NCI-H748 (cell line): Measurements from ENCODE around the gene PARD6A.

Source experiments
- DNase-seq: peaks from one replicate; lab custom pipeline; 2025; ENCODE audit not compliant: unreplicated experiment; lab: John Stamatoyannopoulos, UW

PARD6A gene, protein sequence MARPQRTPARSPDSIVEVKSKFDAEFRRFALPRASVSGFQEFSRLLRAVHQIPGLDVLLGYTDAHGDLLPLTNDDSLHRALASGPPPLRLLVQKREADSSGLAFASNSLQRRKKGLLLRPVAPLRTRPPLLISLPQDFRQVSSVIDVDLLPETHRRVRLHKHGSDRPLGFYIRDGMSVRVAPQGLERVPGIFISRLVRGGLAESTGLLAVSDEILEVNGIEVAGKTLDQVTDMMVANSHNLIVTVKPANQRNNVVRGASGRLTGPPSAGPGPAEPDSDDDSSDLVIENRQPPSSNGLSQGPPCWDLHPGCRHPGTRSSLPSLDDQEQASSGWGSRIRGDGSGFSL

DNA sequence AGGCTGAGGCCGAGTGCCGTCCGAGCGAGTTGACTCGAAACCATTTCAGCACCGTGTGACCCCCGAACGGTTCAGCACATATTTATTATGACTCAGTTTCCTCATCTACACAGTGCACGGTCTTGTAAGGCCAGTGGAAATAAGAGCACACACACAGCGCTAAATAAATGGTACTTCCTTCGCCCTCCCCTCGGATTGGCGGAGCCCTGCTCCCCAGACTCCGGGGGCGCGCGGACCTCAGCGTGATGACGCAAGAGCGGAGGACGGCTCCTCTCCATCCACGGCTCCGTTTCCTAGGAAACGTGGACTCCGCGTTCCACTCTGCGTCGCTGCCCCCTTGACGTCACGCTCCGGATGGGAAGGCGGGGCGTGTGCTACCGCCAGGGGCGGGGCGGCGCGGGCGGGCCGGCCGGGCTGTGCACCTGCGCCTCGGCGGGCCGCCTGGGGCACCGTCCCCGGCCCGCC lies at the start of gene PARD6A:
PARD6A (plus strand) TSS at position 397 of the 465 bp plus-strand sequence. CDS start 79 bp downstream, outside the sequence.
- peak; percentile 98 for DNase-seq

DNA sequence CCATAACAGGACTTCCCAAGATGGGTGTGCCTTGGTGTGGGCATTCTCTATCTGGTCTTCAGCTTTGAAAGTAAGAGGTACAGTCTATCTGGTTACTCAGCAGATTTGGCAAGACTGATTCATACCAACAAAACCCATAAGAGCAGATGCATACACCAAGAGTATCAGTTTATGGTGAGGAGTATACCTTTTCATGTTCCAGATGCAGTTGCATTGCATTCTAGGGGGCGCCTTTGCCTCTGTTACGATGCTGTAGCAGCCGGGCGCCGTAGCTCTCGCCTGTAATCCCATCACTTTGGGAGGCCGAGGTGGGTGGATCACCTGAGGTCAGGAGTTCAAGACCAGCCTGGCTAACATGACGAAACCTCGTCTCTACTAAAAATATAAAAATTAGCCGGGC lies 47.0 kb upstream of the PARD6A start:
- DNase-seq: no peak

DNA sequence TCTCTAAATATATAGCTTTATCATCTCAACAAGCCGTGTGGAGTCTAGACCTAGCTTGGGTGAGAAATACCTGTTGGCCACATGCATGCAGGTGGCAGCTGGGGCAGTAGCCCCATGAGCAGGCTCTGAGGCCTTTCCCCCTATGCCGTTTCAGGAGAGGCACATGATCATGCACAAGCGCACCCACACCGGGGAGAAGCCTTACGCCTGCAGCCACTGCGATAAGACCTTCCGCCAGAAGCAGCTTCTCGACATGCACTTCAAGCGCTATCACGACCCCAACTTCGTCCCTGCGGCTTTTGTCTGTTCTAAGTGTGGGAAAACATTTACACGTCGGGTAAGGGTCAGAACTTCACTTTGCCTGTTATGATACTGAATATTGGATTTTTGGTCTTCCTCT lies 32.5 kb upstream of the PARD6A start:
- no peak for DNase-seq

DNA sequence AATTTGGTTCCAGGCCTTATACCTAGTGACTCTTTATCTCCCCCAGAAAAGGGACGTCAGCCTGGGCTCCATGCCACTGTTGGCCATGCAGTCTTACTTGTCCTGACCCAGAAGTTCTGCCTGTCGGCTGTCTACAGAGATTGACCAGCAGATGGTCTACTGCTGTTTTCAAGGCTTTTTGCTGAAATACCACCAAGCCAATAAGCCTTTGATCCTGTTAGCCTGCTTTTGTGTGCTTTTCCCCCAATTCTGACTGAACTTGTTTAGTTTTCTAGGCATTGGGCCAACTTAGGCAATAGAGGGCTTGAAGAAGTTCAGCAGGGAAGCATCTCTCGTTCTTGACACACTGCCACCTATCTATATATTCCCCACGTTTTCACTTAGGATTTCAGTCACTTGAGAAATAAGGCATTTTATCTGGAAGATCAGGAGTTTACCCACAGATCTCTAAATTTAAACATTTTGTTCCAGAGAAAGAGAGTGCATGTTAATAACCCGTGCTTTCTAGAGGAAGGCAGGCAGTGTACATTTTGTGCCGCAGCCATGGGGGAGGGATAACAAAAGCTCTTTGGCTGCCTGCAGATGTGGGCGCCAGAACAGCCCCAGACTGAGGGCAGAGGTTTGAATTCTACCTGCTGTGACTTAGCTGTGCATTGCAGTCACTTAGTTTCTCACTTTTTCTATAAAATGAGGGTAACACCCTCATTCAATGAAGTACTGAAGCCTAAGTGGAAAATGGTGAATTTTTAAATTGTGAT lies 28.2 kb upstream of the PARD6A start:
- no peak for DNase-seq

DNA sequence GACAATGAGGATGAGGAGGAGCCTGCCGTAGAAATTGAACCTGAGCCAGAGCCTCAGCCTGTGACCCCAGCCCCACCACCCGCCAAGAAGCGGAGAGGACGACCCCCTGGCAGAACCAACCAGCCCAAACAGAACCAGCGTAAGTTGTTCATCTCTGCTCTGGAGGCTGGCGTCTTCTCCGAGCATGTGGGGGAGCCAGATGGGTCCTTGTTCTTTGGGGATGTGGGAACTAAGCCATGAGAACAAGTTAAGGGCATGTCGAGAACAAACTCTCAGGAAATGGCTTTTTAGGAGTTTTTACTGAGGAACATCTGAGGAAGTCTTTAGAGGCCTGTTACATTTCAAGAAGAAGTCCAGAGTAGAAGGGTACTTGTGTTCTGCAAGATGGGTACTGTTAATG lies 24.0 kb upstream of the PARD6A start:
- no peak for DNase-seq

DNA sequence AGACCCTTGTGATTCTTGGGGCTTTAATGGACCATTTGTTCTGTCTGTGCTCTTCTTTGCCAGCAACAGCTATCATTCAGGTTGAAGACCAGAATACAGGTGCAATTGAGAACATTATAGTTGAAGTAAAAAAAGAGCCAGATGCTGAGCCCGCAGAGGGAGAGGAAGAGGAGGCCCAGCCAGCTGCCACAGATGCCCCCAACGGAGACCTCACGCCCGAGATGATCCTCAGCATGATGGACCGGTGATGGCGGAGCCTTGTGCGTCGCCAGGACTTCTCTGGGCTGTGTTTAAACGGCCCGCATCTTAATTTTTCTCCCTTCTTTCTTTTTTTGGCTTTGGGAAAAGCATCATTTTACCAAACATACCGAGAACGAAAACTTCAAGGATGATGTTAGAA lies 23.1 kb upstream of the PARD6A start:
- no peak for DNase-seq

DNA sequence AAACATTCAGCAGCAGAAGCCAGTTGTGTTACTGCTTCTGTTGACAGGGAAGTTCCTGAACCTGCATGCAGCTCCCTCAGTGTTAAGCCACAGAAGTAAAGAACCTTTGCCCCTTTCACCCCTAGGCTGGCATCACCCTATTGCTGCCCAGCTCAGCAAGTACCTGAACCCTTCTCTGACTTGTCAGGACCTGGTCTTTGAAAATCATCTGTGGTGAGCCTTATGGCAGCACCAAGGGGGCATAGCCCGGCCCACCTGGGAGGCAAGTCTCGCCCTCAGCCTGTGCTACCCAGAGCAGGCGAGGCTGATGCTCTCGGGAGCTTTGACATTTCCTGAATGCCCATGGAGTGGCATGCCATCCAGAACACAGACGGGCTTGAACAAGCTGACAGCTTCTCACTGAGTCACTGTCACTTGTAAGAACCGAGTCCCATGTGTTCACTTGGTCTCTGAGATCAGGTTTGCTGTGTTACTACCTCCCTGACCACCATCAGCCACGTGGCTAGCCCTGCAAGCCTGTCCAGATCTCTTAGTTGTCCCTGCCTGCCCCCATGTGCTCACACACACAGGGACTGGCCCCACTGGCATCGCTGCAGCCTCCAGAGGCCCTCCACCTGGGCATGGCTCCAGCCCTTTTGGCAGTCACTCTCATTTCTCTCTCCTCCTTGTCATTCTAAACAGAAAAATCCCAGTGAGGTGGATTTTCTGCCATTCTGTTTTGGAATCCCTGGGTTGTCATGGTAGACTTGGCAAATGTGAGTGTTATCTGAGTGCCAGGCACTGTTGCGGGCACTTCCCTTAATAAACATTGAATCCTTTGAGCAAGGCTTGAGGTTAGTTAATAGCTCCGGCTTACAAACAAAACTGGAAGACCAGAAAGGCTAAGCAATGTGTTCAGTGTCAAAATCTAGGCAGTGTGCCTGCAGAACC lies 18.7 kb upstream of the PARD6A start:
- no peak for DNase-seq

DNA sequence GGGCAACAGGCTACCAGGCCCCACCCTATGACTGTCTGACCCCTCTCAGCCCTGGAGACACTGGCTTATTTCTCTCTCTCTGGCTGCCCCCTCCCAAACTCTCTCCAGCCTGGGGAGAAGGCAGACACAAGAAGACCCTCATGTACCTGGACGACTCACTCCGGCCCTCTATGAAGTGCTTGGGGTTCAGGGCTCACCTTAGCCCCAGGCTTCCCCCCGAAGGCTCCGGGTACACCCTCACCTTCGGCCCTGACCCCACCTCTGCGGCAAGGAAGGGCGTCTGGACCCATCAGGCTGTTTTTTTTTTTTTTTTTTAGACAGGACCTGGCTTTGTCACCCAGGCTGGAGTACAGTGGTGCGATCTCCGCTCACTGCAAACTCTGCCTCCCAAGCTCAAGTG lies 16.7 kb upstream of the PARD6A start:
- no peak for DNase-seq

DNA sequence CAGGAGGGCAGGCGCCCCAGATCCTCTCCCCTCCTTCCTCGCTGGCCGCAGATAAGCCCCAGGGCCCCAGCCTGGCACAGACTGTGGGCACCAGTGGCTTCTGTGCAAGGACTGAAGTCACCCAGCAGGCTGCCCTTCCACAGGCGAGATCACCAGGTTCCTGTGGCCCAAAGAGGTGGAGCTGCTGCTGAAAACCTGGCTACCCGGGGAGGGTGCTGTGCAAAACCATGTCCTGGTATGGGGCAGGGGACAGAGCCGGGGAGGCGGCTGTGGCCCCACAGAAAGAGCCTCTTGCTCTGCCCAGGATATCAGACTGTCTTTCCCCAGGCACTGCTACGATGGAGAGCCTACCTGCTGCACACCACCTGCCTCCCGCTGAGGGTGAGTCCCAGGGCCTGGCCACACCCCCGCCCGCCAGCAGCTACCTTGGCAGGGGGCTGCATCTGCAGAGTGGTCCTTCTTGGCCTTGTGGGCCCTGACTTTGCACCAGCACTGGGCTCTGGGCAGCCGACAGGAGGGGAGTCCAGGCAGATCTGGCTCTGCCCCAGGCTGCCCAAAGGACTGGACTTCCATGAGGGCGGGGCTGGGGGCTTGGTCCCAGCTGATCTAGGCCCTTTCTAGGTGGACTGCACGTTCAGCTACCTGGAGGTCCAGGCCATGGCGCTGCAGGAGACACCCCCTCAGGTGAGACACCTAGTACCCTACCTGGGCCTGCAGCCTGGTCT lies 15.2 kb upstream of the PARD6A start:
- peak; percentile 26 for DNase-seq

DNA sequence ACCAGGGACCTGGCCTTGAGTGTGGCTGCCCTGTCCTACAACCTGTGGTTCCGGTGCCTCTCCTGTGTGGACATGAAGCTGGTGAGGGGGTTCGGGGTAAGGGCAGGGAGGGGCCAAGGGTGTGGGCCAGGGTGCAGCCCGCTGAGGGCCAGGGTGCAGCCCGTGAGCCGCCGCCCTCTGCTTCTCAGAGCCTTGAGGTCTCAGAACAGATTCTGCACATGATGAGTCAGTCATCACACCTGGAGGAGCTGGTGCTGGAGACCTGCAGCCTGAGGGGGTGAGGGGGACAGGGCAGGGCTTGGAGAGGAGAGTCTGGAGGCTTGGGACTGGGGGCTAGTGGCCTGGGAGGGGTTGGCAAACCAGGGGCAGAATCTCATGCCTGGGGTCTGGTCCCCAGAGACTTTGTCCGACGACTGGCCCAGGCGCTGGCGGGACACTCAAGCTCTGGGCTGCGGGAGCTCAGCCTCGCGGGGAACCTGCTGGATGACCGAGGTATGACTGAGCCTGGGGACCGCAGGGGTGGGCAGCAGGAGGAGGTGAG lies 13.6 kb upstream of the PARD6A start:
- no peak for DNase-seq

DNA sequence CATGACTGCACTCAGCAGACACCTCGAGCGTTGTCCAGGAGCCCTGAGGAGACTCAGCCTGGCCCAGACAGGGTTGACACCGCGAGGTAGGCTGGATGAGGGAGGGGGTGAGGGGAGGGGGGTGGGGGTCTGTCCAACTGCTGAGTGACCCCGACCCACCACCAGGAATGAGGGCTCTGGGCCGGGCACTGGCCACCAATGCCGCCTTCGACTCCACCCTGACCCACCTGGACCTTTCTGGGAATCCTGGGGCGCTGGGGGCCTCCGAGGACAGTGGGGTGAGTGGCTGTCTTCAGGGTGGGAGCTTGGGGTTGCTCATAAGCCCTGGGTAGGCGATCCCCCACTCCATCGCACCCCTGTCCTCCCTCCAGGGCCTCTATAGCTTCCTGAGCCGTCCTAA lies 13.1 kb upstream of the PARD6A start:
- DNase-seq: no peak

DNA sequence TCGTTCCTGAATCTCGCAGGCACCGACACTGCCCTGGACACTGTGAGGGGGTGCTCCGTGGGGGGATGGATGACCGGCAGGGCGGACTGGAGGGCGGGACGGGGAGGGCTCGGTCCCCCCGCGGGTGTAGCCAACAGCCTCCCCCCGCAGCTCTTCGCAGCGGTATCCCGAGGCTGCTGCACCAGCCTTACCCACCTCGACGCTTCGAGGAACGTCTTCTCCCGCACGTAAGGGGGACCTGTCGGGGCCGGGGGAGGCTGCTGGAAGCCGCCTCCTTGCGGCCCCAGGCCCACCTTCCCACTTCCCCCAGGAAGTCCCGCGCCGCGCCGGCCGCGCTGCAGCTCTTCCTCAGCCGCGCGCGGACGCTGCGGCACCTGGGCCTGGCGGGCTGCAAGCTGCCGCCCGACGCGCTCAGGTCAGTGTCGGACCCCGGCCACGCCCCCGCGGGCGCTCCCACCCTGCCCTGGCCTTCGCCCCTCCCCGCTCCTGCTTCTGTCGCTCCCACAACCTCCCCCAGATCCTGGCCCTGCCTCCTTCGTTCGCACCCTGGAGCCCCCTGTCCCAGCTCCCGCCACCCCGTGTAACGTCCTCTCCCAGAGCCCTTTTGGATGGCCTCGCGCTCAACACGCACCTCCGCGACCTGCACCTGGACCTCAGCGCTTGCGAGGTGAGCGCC lies 12.5 kb upstream of the PARD6A start:
- no peak for DNase-seq

DNA sequence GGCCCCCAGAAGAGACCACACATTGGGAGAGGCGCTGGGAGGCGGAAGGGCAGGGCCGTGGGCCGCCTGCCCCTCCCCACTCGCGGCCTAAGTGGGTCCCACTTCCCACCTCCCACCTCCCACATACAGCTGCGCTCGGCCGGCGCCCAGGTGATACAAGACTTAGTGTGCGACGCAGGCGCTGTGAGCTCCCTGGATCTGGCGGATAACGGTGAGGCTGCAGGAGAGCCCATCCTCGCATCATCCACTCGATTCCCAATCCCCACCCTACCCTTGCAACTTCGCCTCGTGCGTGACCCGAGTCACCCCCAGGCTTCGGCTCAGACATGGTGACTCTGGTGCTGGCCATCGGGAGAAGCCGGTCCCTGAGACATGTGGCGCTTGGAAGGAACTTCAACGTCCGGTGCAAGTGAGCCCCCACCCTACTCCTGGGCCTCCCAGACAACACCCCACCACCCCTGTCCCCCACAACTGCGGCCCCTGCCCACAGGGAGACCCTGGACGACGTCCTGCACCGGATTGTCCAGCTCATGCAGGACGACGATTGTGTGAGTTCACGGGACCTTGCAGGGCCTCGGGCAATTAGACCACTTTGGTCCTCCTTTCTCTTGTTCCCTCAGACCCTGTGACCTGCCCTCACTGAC lies 11.9 kb upstream of the PARD6A start:
- no peak for DNase-seq

DNA sequence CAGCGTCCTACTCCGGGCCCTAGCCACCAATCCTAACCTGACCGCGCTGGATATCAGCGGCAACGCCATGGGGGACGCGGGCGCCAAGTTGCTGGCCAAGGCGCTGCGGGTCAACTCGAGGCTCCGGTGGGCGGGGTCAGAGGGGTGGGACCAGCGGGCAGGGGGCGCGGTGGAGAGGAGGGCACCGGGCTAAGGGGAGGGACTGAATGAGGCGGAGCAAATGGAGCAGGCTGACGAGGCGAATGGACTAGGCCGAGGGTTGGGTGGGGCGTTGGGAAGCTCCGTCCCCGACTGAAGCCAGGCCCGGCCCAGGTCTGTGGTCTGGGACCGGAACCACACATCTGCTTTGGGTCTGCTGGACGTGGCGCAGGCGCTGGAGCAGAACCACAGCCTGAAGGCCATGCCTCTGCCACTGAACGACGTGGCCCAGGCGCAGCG lies 11.2 kb upstream of the PARD6A start:
- no peak for DNase-seq

DNA sequence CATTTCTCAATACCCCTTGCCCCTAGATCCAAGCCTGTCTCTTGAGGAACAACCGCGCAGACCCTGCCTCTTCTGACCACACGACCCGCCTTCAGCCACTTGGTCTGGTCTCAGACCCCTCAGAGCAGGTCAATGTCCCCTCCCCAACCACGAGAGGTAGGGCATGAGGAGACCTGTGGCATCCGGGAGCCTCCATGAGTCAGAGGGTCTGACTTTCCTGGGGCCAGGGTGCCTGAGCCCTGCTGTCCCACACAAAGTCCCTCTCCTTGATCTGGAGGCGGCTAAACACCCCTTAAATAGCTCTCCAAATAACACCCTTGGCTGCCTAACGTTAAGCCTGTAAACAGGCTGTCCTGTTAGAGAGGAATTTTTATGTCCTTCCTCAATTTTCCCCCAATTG lies 10.7 kb upstream of the PARD6A start:
- DNase-seq: no peak

DNA sequence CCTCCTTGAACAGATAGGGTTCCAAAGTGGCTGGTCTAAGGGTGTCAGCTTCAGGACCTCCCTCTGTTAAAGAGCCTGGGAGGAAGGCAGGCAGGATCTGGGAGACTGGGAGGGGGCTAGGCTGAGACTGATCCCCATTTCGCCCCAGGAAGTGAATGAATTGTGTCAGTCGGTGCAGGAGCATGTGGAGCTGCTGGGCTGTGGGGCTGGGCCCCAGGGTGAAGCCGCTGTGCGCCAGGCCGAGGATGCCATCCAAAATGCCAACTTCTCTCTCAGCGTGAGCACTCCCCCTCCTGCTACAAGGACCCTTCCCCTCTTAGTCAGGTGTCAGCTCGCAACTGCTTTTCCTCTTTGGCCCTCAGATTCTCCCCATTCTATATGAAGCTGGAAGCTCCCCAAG lies 9.7 kb upstream of the PARD6A start:
- no peak for DNase-seq

DNA sequence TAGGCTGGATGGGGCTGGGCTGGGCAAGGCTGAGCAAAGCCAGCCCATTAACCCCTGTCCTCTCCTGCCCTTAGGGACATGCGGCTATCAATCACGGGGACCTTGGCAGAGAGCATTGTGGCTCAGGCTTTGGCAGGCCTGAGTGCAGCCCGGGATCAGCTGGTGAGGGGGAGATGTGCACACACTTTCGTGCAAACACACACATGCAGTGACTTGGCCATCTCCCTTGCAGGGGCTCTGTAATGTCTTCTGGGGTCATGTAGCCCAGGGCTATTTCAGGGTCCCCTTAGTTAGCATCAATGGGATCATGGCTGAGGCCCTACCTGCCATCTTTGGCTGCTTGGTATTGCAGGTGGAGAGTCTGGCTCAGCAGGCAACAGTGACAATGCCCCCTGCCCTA lies 8.9 kb upstream of the PARD6A start:
- DNase-seq: no peak

DNA sequence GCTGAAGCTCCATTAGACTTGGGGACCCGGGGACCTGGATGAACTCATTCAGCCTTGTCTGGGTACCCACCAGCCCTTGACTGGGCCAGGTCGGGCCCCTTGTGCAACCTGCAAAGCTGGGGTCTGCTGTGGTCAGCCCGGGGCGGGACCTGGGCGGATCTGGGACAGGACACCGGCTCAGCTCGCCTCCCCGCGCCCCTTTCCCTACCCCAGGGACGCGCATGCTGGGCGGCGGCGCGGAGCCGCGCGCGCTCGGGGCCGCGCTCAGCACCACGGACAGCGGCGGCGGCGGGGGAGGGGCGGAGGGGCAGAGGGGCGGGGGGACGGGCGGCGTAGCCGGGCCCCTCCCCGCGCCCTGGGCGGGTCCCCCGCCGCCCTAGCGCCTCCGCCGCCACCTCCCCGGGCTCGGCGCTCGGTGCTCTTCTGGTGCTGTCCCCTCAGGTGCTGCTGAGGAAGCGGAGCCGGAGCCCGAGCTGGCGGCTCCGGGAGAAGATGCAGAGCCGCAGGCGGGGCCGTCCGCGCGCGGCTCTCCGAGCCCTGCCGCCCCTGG lies 8.1 kb upstream of the PARD6A start:
- peak; percentile 55 for DNase-seq
